NCI-H526 treated with DMSO at 0.1 percent for 48 hours (cell line): Measurements from ENCODE around the gene NT5DC3.

ENCODE experiments used
- DNase-seq: peaks from one replicate; lab custom pipeline; 2025; lab: John Stamatoyannopoulos, UW

Gene NT5DC3

GRCh38 chr12:103780992-103781391, 60.0 kb downstream of the NT5DC3 start:
- no peak for DNase-seq

- no peak for DNase-seq
These were observed 61.0 kb downstream of the NT5DC3 start for GRCh38 chr12:103780093-103780440.

- peak; percentile 79 for DNase-seq
These were observed 61.5 kb downstream of the NT5DC3 start for GRCh38 chr12:103779410-103780092.

- DNase-seq, result no peak
These were observed 62.3 kb downstream of the NT5DC3 start for GRCh38 chr12:103778781-103779180.

GRCh38 chr12:103774977-103775560, 66.0 kb downstream of the NT5DC3 start:
- DNase-seq, result no peak

- DNase-seq, result no peak
These were observed 67.7 kb downstream of the NT5DC3 start for GRCh38 chr12:103773109-103773910.

GRCh38 chr12:103772367-103773108, 68.5 kb downstream of the NT5DC3 start:
- no peak for DNase-seq

- DNase-seq, result no peak
These were observed 69.6 kb downstream of the NT5DC3 start for GRCh38 chr12:103771466-103771865.

GRCh38 chr12:103769240-103769945, 71.6 kb downstream of the NT5DC3 start:
- DNase-seq, result no peak

- DNase-seq, result no peak
These were observed 72.4 kb downstream of the NT5DC3 start for GRCh38 chr12:103768467-103769123.

GRCh38 chr12:103766028-103766427, 75.0 kb downstream of the NT5DC3 start:
- no peak for DNase-seq

- DNase-seq, result no peak
These were observed 75.7 kb downstream of the NT5DC3 start for GRCh38 chr12:103765322-103765721.

GRCh38 chr12:103762473-103762872, 78.6 kb downstream of the NT5DC3 start:
- no peak for DNase-seq

- DNase-seq, result no peak
These were observed 82.5 kb downstream of the NT5DC3 start for GRCh38 chr12:103758310-103759089.

GRCh38 chr12:103757248-103757647, 83.8 kb downstream of the NT5DC3 start:
- no peak for DNase-seq

- no peak for DNase-seq
These were observed 84.6 kb downstream of the NT5DC3 start for GRCh38 chr12:103756443-103756842.

- DNase-seq, result no peak
These were observed 85.6 kb downstream of the NT5DC3 start for GRCh38 chr12:103755425-103755824.

GRCh38 chr12:103751600-103751999, 89.4 kb downstream of the NT5DC3 start:
- DNase-seq, result no peak

GRCh38 chr12:103751171-103751570, 89.9 kb downstream of the NT5DC3 start:
- DNase-seq, result no peak

GRCh38 chr12:103748875-103749274, 92.2 kb downstream of the NT5DC3 start:
- DNase-seq, result no peak

- no peak for DNase-seq
These were observed 93.0 kb downstream of the NT5DC3 start for GRCh38 chr12:103748002-103748401.
